ENCODE data around the gene LAD1.
A peak's percentile ranks its signal among the peaks of the same experiment; 100 is the strongest.

Gene LAD1

DNA sequence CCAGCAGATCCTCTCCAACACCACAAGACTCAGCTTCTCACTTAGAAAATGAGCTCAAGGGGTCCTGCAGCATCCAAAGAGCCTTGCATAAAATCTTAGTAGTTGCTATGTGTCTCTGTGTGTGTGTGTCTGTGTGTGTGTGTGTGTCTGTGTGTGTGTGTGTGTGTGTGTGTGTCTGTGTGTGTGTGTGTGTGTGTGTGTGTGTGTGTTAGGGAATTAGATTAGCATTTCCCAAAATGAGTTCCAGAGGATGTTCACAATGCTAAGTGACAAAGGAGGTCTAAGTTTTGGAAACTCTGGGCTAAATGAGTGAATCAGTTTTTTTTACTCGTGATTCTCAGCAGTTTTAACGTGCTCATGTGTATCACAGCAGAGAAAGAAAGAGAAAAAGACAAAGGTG, 52.1 kb downstream of the LAD1 start:
- in situ Hi-C loops (cut with MboI; ENCODE audit: low pct_unique_long_range_greater_than_20kb, low sequenced_read_pairs, unreplicated experiment): no loop called here
- TF ChIP-seq, protein P1, sequence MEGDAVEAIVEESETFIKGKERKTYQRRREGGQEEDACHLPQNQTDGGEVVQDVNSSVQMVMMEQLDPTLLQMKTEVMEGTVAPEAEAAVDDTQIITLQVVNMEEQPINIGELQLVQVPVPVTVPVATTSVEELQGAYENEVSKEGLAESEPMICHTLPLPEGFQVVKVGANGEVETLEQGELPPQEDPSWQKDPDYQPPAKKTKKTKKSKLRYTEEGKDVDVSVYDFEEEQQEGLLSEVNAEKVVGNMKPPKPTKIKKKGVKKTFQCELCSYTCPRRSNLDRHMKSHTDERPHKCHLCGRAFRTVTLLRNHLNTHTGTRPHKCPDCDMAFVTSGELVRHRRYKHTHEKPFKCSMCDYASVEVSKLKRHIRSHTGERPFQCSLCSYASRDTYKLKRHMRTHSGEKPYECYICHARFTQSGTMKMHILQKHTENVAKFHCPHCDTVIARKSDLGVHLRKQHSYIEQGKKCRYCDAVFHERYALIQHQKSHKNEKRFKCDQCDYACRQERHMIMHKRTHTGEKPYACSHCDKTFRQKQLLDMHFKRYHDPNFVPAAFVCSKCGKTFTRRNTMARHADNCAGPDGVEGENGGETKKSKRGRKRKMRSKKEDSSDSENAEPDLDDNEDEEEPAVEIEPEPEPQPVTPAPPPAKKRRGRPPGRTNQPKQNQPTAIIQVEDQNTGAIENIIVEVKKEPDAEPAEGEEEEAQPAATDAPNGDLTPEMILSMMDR (IDR thresholded peaks at IDR 0.05; ENCODE audit: extremely low read depth, insufficient read depth, missing control alignments): no peak
- no peak for DNase-seq (ENCODE audit: low spot score)

DNA sequence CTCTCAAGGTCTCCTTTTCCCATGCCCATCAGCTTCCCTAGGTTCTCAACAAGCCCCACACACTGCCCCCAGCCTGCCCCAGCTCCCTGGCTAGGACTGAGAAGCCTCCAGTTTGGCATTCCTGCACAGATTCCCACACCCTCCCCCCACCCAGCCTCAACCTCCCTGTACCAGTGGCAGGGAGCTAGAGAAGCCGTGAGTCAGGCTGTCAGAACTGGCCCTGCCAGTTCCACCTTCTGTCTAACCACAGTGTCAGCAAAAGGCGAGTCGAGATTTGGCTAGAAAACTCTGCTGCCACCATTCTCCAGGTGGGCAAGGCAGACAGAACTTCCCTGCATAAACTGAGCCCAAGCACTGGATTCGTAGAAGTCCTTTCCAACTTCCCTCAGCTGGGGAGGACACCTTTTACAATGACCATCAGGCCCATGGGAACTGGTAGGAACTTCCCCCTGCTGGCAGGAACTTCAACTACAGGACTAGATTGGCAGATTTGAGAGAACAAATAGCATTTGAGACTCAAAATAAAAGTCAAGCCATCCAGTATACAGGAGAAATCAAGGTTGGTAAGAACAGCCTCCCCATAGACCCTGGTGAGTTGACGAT, 52.7 kb downstream of the LAD1 start:
- TF ChIP-seq, protein P1 (IDR thresholded peaks at IDR 0.05; ENCODE audit: extremely low read depth, insufficient read depth, missing control alignments): peak; percentile 41
- no peak for DNase-seq (ENCODE audit: low spot score)
- in situ Hi-C loops (cut with MboI; ENCODE audit: low pct_unique_long_range_greater_than_20kb, low sequenced_read_pairs, unreplicated experiment): no loop called here

DNA sequence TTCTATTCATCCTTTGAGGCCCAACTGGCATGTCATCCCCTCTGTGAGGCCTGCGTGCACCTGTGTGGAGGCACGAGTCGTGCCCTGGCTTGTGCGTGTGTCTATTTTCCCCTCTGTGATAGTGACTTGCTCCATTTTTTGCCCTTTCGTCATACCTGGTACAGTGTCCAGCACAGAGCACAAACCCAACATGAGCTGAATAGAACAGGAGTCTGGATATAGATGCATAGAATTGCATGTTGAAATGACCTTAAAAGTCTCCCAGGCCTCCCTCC, 54.1 kb downstream of the LAD1 start:
- TF ChIP-seq, protein P1 (IDR thresholded peaks at IDR 0.05; ENCODE audit: extremely low read depth, insufficient read depth, missing control alignments): no peak
- in situ Hi-C loops (cut with MboI; ENCODE audit: low pct_unique_long_range_greater_than_20kb, low sequenced_read_pairs, unreplicated experiment): no loop called here
- DNase-seq (ENCODE audit: low spot score): no peak

DNA sequence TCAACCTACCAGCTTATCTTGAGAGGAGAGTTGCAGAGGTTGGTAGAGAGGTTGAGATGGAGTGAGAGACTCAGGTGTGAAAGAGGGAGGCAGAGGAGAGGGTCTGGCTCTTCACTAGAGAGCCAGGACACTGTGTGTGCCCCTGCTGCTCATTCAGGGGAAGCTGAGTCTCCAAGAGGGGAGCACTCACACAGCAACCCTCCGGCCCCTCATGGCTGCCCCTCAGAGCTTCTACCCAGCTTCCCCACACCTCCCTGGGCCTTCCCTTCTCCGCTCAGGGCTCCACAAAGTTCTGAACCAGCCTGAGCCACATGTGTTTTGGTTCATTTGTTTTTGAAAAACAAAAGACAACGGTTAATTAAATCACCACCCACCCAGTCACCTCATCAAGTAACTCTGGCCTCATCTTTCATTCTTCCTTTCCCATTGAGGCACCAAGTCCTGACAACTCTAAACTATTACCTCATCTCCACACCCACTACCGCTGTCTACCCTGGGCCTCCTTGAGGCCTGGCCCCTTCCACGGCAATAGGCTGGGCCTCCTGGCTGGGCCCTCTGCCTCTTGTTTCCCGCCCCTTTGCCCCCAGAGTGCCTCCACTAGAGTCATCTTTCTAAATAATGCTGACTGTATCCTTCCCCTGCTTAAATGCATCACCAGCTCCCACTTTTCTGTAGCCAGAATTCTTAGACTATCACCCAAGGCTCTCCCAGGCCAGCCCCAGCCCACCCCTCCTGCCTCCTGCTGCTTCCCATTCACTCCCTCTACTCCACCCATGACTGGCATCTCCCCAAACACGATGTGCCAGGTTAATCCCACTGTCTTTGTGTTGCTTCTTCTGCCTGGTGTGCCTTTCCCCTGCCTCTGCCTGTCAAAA, 54.7 kb downstream of the LAD1 start:
- TF ChIP-seq, protein P1 (IDR thresholded peaks at IDR 0.05; ENCODE audit: extremely low read depth, insufficient read depth, missing control alignments): no peak
- in situ Hi-C loops (cut with MboI; ENCODE audit: low pct_unique_long_range_greater_than_20kb, low sequenced_read_pairs, unreplicated experiment): no loop called here

DNA sequence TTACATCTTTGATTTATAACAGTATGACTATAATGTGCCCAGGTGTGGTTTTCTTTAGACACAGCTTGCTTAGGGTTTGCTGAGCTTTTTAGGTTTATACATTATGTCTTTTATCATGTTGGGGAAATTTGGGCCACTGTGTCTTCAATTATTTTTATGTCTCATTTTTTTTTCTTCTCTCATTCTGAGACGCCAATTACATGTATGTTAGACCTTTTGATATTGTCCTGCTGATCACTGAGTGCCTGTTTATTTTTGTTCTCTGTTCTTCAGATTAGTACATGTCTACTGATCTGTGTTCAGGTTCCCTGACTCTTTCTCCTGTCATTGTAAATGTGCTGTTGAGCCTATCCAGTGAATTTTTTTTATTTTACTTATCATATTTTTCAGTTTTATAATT, 57.7 kb downstream of the LAD1 start:
- no peak for DNase-seq (ENCODE audit: low spot score)
- in situ Hi-C loops (cut with MboI; ENCODE audit: low pct_unique_long_range_greater_than_20kb, low sequenced_read_pairs, unreplicated experiment): no loop called here
- TF ChIP-seq, protein P1 (IDR thresholded peaks at IDR 0.05; ENCODE audit: extremely low read depth, insufficient read depth, missing control alignments): no peak

More for the DNA sequence above, 54.7 kb downstream of the LAD1 start:
- DNase-seq (ENCODE audit: low spot score): no peak

DNA sequence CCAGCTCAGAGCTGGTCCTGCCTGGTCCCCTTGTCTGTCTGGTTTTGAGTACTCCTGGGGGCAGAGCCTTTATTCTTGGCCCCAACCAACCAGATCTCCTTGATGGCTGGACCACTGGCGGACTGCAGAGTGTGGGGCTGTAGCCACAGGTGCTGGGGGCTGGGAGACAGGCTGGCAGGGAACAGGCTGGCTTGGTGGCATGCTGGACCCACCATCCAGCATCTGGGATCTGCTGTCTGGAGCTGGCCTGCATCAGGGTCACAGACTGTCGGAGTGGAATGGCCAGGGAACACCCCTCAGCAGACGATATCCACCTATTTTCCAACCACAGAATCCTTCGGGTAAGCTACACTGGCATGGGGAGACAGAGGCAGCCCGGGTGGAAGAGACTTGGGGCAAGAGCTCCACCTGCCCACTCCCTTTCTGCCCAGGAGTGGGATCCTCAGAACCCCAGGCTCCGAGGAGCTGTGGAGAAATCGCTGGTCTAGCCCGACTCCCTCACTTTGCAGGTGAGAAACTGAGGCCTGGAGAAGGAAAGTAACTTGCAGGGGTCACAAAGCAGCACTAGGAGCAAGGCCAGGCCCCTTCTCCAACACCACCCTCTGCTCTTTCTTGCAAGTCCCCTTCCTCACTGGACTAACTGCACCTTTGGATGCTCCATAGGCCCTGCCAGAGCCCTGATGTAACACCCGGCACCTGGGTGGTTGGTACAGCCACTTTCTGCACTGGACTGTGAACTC, 62.2 kb downstream of the LAD1 start:
- in situ Hi-C loops (cut with MboI; ENCODE audit: low pct_unique_long_range_greater_than_20kb, low sequenced_read_pairs, unreplicated experiment): no loop called here
- no peak for DNase-seq (ENCODE audit: low spot score)
- TF ChIP-seq, protein P1 (IDR thresholded peaks at IDR 0.05; ENCODE audit: extremely low read depth, insufficient read depth, missing control alignments): no peak
